GM21423 (cell line): ENCODE data around the gene RPAP3.
"Not testable (repeated sequence)": the region's sequence is repeated elsewhere in the genome, so short reads cannot be mapped to it uniquely, and the experiment has no call there.

Experiments used
- ATAC-seq: cut with Tn5 transposase; IDR thresholded peaks from one replicate; pipeline ENCODE4 v1.9.1; 2021; ENCODE audit warnings: mild to moderate bottlenecking, moderate library complexity; ENCODE audit not compliant: unreplicated experiment

The RPAP3 gene

GRCh38 chr12:47687636-47688035 is 18.2 kb downstream of the RPAP3 start:
- no peak for ATAC-seq

GRCh38 chr12:47686645-47687240 is 19.1 kb downstream of the RPAP3 start:
- no peak for ATAC-seq

GRCh38 chr12:47679785-47680184 is 26.0 kb downstream of the RPAP3 start:
- no peak for ATAC-seq

GRCh38 chr12:47672068-47672467 is 33.8 kb downstream of the RPAP3 start:
- no peak for ATAC-seq

GRCh38 chr12:47667935-47668334 is 37.9 kb downstream of the RPAP3 start:
- not testable (repeated sequence) for ATAC-seq

- ATAC-seq, result no peak
Measured at GRCh38 chr12:47652521-47653234, 53.2 kb downstream of the RPAP3 start.

GRCh38 chr12:47651368-47652254 is 54.2 kb downstream of the RPAP3 start:
- peak; percentile 70 for ATAC-seq

- ATAC-seq, result no peak
Measured at GRCh38 chr12:47650469-47650868, 55.4 kb downstream of the RPAP3 start.

- no peak for ATAC-seq
Measured at GRCh38 chr12:47649381-47649780, 56.4 kb downstream of the RPAP3 start.

GRCh38 chr12:47648056-47648579 is 57.7 kb downstream of the RPAP3 start:
- ATAC-seq, result no peak

GRCh38 chr12:47642310-47642709 is 63.5 kb downstream of the RPAP3 start:
- ATAC-seq, result not testable (repeated sequence)

- ATAC-seq, result no peak
Measured at GRCh38 chr12:47636908-47637780, 68.7 kb downstream of the RPAP3 start.

GRCh38 chr12:47635770-47636169 is 70.1 kb downstream of the RPAP3 start:
- not testable (repeated sequence) for ATAC-seq

- no peak for ATAC-seq
Measured at GRCh38 chr12:47634127-47634526, 71.7 kb downstream of the RPAP3 start.

GRCh38 chr12:47621960-47622359 is 83.9 kb downstream of the RPAP3 start:
- ATAC-seq, result no peak

- no peak for ATAC-seq
Measured at GRCh38 chr12:47617476-47617875, 88.4 kb downstream of the RPAP3 start.

- ATAC-seq, result no peak
Measured at GRCh38 chr12:47616440-47616839, 89.4 kb downstream of the RPAP3 start.

GRCh38 chr12:47615711-47616110 is 90.1 kb downstream of the RPAP3 start:
- no peak for ATAC-seq

GRCh38 chr12:47614521-47614920 is 91.3 kb downstream of the RPAP3 start:
- no peak for ATAC-seq

GRCh38 chr12:47612953-47613352 is 92.9 kb downstream of the RPAP3 start:
- no peak for ATAC-seq
